H1 (cell line): ENCODE data around the gene EML1.

Experiments
- CTCF ChIP-seq, 3 experiments: IDR thresholded peaks; 1 replicate in 2 of 3; 2 replicates in 1 of 3; pipeline versions ENCODE4 v1.5.1 to v1.6.1; 2011; ENCODE audit warnings: low read length in 3 of 3, mild to moderate bottlenecking in 3 of 3, inconsistent platforms in 2 of 3, low read depth in 1 of 3, moderate library complexity in 1 of 3; ENCODE audit not compliant: insufficient read depth in 1 of 3; ENCODE audit errors: control extremely low read depth in 1 of 3
- EP300 ChIP-seq, 2 experiments: IDR thresholded peaks; 1 replicate in 1 of 2; 2 replicates in 1 of 2; pipeline ENCODE4 v1.6.1; 2011 to 2012; ENCODE audit warnings: low read depth in 2 of 2, low read length in 2 of 2, mild to moderate bottlenecking in 2 of 2, borderline replicate concordance in 1 of 2, inconsistent platforms in 1 of 2, moderate library complexity in 1 of 2
- FOSL1 ChIP-seq: IDR thresholded peaks from 2 replicates; pipeline ENCODE4 v1.6.1; 2011; ENCODE audit warnings: mild to moderate bottlenecking, low read depth, low read length, moderate library complexity; ENCODE audit not compliant: insufficient read depth
- JUND ChIP-seq: IDR thresholded peaks from 2 replicates; pipeline ENCODE4 v1.6.1; 2011; ENCODE audit warnings: mild to moderate bottlenecking, improper control_type of control experiment, low read length
- KDM5A ChIP-seq: fragments of 200-600 bp; IDR thresholded peaks from 2 replicates; pipeline ENCODE4 v1.7.1; 2012; ENCODE audit warnings: mild to moderate bottlenecking, low read length, inconsistent platforms, mixed read lengths
- PHF8 ChIP-seq: fragments of 200-600 bp; sonication (generic); conservative IDR thresholded peaks from 2 replicates; pipeline ENCODE4 v1.7.1; 2012; ENCODE audit warnings: low read depth, mild to moderate bottlenecking, inconsistent platforms, low read length, moderate library complexity
- POLR2A ChIP-seq, 2 experiments: IDR thresholded peaks; 1 replicate in 1 of 2; 2 replicates in 1 of 2; pipeline ENCODE4 v1.6.1; 2011; ENCODE audit warnings: low read depth in 2 of 2, low read length in 2 of 2, mild to moderate bottlenecking in 2 of 2; ENCODE audit errors: control extremely low read depth in 1 of 2
- POLR2AphosphoS5 ChIP-seq: IDR thresholded peaks from 2 replicates; pipeline ENCODE4 v1.6.1; 2011; ENCODE audit warnings: low read depth, low read length
- RFX5 ChIP-seq: IDR thresholded peaks from 2 replicates; pipeline ENCODE4 v1.6.1; 2011; ENCODE audit warnings: low read depth, low read length, improper control_type of control experiment, borderline replicate concordance
- YY1 ChIP-seq: IDR thresholded peaks from 2 replicates; pipeline ENCODE4 v1.6.1; 2011; ENCODE audit warnings: low read depth, mild to moderate bottlenecking, low read length

GRCh38 chr14:99850709-99851108 is 57.5 kb downstream of the EML1 start:
- no peak for TF ChIP-seq CTCF (IDR thresholded peaks at IDR 0.05; ENCODE audit: control extremely low read depth in 1 of 3, insufficient read depth in 1 of 3, low read depth in 1 of 3, low read length in 3 of 3)
- no peak for TF ChIP-seq RFX5
- TF ChIP-seq JUND: no peak
- TF ChIP-seq POLR2AphosphoS5: no peak
- no peak for TF ChIP-seq PHF8
- no peak for TF ChIP-seq FOSL1
- no peak for TF ChIP-seq KDM5A
- TF ChIP-seq POLR2A (IDR thresholded peaks at IDR 0.05; ENCODE audit: control extremely low read depth in 1 of 2, low read depth in 2 of 2, low read length in 2 of 2): no peak
- TF ChIP-seq YY1: no peak
- TF ChIP-seq EP300 (IDR thresholded peaks at IDR 0.05; ENCODE audit: borderline replicate concordance in 1 of 2, low read depth in 2 of 2, low read length in 2 of 2): no peak
